Stimulated activated CD4-positive, alpha-beta T cell treated with anti-CD3 and anti-CD28 coated beads, Interleukin-1b, Interleukin-23, amount 100 ng/mL, for 1 hour (primary cell): ENCODE measurements around the gene FREM1.

Source experiments
- DNase-seq, 2 donors: peaks; one replicate each; pipeline ENCODE4 v3.0.0-alpha.2; 2020; ENCODE audit warnings: low read depth in 2 of 2

Gene FREM1

DNA sequence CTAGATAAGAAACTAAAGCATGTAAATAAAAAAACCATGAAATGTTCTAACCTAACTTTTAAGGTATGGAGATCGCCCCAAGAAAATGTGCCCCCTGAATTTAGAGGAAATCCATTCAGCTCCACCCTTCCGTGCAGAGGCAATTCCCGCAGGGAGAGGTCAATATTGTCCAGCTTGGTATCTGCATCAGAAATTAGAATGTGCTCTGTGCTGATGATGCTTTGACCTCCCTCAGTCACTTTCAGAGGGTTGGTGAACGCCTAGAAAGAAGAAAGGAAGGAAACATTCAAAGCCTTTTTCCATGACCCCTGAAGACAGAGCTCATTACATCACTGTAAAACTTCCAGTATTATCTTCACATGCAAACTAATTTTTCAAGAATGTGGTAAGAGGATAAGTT lies 91.0 kb downstream of the FREM1 start:
- DNase-seq: no peak

DNA sequence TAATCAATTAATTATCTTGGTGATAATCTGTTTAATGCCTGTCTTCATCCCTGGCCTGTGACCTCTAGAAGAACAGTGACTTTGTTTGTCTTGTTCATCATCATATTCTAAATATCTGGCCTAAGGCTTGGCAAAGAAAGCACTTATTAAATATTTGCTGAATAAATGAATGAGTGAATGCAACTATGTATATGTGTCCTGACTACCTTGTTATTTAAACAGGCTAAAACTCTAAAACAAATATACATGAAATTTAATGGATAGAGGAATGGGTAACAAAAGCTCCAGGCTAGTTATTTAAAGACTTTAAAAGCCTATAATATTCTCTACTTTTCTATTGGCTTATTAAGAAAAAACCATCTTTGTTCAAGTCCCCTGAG lies 96.0 kb downstream of the FREM1 start:
- no peak for DNase-seq

DNA sequence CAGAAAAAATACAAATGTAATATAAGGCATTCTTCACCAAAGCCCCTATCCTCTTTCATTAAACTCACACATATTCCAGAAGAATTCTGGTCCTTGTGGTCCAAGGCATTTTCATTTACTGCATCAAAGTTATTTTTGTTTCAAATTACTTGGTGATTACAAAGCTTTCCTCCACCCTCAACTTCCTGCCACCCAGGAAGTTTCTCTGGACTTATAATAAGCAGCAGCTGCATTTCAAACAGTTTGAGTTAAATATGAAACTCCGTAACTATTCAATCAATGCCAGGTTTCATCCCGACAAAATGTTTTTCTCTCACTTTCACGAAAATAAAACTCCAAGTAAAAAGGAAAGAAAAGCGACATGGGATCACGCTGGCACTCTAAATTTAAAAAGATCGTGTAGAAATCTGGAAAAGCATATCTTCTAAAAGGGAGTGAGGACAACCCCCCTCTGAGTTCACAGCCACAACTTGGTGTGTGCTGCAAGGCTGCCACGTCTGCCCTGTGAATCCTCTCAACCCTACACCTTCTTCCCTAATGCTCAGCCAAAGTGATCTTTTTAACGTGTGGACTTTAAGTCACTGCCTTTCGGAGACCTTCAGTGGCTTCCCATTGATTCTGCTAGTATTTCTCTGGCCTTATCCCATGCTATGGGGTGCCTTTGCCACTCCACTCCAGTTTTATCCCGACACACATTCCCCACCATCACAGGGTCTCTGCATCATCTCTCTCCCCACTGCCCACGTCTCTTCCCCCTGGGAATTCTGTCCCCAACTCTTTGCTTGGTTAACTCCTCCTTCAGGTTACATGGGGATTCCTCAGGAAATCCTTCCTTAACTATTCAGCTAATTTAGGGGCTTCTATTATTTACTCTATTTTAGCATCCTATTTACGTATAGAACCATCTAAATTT lies 96.6 kb downstream of the FREM1 start:
- DNase-seq: no peak

DNA sequence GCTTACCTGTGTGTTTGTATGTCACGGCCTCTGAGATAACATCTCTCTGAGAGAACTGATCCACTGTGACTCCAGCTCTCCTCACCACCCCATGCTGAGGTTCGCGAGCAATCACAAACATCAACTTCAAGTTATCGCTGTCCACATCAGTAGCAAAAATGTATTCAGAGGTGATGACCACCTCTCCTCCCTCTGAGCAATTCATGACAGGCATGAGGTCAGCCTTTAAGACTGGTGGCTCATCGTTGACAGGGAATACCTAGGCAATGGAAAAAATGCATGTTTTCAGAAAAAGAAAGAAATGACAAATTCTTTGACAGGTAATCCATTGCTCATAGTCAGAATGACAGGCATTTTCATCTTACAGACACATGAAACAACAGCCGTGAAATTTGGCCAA lies 97.4 kb downstream of the FREM1 start:
- DNase-seq: no peak

DNA sequence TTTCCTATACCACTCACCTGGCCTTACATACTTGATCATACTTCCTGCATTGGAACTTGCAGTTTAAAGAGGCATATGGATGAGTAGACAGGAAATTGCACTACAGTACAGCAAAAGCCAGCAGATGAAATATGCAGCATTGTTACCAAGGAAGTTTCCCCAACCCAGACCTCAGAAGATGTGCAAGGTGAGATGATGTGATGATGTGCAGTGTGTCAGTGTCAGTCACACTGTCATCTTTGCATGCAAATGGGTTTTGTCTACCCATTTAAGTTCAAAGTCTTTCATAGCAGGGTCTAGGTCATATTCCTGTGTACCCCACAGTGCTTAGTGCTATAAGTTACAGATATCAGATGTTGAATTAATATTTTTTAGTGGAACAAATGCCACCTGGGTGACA lies 98.4 kb downstream of the FREM1 start:
- DNase-seq: no peak

DNA sequence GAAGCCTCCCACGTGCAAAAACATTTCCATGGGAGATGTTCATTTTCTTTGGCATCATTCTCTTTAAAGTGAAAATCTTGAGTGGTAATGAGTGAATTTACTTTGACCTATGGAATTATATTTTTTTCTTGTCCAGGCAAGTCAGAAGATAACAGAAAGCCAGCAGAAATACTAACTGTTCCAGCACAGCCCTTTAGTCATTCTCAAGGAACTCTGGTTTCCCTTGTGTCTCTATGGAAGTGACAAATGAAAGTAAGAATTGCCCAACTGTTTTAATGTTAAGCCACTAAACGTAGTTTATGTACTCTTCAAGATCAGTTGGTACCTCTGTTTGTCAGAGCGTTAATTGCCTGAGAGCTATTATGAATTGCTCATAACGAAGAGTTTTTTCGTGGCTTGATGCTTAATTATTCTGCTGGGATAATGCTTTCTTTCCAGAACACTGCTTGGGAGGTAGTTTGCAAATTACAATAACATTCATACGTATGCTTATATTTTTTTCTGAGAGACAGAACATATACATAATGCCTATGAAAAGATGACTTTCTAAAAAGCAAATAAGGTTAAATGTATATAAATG lies 103.2 kb downstream of the FREM1 start:
- no peak for DNase-seq

DNA sequence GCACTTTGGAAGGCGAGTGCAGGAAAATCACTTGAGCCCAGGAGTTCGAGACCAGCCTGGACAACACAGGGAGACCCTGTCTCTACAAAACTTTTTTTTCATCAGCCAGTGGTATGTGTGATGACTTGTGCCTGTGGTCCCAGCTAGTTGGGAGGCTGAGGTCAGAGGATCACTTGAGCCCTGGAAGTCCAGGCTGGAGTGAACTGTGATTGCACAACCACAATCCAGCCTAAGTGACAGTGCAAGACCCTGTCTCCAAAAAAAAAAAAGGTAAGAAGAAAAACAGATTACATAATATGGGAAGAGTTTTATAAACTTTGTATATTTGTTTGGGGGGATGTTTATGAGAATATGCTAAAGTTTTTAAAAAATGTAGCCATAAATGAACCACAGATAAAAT lies 111.2 kb downstream of the FREM1 start:
- no peak for DNase-seq

DNA sequence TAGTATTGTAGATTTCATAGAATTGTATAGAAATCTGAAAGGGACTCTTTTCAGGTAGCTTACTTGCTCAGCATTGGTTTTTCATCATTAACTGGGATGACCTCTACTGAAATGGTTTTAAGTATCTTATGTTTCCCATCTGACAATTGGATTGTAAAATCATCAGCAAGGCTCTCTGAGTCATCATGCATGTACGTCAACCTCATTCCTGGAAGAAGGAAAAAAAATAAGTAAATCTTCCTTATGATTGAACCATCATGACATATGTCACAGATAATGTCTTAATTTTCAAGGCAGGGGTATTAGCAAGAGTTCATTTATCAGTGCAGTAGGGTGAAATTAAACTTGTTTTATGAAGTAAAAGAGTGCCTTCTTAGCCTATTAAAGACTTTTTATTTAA lies 112.8 kb downstream of the FREM1 start:
- DNase-seq: no peak

DNA sequence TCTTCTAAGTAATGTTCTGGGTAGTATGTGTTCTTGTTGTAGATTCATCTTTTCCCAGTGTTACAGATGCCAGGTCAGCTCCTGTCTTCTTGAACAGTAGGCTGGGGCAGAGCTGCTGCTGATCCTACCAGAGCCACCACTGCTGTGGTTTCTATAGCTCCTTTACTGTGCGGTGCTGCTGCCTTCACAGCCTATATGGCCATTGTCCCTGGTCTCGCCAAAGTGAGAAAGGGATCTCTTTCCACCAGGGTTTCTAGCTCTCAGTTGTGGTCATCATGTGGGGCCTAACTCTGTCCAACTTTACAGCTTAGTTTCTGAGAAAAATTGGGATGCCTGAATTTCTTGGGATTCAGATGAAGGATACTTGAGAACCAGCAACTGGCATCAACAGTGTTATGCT lies 116.8 kb downstream of the FREM1 start:
- DNase-seq: no peak

DNA sequence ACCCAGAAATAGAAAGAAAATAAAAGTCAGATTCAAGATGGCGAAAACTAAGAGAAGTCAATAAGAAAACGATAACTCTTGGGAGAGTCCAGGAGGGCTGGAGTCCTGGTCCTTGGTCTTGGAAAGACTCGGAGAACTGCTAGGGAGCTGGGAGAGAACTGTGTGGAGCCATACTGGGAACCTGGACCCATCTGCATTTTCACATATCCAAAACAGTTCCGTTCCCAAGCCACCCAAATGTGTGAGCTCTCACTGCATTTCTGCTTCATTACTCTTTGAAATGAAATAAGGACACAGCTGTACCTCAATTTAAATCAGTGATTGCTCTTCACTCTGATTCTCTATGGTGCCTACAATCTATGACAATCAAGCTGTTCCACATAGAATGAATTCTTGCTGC lies 119.6 kb downstream of the FREM1 start:
- DNase-seq: no peak

DNA sequence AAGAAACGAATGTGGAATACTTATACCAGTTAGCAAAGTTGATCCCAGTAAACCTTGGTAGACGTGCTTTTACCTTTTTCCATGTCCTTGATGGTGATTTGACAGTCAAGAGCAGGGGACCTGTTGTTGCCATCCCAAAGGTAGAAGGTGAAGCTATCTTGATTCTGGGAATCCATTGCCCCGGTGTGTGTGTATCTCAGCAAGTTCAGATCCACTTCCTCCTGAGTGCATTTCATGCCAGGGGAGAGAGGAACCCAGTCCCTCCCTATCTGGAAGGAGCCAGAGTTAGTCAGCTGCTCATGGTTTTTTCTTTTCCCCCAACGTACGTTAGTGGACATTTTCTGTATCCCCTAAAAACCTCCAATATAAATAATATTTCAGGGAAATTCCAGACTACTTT lies 121.4 kb downstream of the FREM1 start:
- DNase-seq: no peak

DNA sequence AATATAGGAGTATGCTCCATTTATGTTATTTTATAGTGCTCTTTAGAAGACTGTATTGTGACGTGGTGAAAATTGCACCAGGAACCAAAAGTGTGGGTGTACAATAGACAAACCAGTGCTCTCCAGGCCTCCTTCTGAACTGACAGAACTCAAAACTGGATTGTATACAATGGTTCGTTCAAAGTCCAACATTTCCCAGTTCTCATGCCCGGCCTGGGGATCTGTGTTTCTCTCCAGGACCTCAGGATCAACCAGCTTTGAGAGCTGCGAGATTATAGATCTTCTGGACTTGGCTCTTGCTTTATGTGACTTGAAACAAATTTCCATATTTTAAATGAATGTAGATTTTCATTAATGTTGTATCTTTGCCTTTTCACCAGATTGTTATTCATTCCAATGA lies 126.9 kb downstream of the FREM1 start:
- DNase-seq: no peak

DNA sequence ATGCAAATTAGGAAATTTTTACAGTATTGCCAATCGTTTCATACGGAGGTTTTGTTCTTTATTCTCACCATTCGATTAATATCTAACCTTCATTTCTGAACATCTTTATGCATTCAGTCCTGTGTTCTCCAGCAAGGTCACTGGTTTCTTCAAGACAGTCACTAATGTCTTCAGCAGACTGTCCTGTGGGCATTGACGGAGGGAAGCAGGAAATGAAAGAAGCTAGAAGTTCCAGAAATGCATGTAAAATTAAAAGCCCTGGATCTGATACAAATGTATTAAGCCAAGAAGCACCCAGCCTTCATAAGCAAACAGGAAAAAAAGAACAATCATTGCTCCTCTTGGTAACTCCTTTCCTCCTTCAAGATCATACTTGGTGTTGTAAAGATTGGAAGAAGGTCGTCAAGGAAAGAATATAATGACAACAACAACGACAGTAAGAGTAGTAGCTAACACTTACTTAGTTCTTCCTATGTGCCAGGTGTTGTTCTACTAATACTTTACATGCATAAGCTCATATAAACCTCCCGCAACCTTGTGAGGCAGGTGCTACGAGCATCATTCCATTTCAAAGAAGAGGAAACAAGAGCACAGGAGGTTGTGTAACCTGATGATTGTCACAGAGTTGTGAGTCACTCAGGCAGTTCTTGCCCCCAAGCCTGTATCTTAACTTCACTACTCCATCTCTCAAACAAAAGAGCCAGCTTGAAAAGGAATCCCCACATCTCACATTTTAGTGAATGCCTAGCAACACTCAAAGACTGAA lies 127.8 kb downstream of the FREM1 start:
- no peak for DNase-seq

DNA sequence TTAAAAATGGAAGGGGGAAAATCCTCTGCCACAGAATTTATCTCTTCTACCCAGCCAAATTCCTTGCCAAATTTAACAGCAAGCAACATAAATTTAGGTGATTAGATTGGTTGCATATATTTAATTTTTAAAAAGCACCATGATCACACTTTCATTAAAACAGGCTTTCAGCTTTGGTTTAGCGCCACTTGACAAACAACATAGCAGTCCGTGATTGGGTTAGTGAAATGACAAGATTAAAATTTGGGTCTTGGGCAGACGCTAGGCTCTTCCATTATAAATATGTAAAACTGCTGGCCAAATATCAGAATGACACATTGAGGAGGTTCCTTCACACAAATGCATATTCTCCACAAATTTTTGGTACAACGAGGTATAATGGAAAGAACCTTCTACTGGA lies 129.5 kb downstream of the FREM1 start:
- no peak for DNase-seq

DNA sequence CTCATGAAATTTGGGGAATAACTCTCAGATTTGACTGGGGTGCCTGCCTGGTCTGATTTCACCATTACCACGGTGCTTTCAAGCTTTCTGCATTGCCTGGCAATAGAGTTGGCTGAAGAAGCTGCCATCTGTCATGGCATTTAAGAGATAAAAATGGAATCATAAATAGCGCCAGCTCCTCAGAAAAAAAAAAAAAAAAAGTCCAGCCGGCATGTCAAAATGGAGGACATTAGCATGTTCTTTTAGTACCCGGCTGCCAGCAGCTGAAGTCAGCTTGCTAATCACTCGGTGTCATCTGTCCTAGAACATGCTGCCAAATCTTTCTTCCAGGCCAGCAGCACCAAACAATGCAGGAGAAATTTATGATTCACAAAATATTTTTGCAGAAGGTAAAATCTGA lies 130.0 kb downstream of the FREM1 start:
- no peak for DNase-seq

DNA sequence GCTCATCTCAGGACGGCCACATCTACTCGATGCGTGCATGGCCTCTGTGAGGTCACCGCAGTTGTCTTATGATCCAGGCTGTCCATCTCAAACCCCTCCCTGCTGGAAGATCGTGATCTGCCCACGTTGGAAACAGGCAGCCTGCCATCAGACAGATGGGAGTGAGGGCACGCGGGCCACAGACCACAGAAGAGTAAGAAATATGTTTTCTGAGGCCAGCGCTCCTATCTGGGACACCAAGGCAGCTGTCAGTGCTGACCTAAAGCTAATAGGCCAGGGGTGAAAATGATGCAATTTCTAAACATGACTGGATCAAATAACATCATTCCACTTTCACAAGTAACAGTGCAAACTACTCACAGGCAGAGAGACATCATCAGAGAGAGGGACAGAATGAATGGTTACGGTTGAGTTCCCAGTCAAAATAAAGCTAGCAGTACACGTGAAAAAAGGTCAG lies 130.6 kb downstream of the FREM1 start:
- DNase-seq: no peak

DNA sequence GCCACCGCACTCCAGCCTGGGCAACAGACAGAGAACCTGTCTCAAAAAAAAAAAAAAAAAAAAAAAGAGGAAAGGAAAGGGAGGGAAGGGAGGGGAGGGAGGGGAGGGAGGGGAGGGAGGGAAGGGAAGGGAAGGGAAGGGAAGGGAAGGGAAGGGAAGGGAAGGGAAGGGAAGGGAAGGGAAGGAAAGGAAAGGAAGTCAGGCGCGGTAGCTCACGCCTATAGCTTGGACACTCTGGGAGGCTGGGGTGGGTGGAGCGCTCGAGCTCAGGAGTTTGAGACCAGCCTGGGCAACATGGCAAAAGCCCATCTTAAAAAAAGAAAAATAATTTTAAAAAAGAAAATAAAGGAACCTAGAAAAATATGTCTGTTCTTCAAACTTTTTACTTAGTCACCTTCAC lies 131.7 kb downstream of the FREM1 start:
- DNase-seq: no peak

DNA sequence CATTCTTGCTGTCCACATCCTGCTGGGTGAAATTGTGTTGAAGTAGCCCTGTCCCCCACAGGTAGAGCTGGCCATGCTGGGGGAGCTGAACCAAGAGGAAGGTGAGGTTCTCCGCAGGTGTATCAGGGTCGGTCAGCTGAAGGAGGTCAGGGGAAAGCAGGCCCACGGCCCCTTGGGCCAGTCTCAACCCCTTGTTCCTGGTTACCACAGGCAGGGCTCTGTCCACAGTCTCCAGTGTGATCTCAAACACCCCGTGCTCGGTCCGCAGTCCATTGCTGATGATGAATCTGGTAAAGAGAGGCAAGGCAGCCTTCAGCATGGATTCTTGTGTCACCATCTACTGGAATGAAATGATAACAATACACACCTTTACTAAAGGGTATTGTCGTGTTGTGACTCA lies 134.3 kb downstream of the FREM1 start:
- DNase-seq: no peak

DNA sequence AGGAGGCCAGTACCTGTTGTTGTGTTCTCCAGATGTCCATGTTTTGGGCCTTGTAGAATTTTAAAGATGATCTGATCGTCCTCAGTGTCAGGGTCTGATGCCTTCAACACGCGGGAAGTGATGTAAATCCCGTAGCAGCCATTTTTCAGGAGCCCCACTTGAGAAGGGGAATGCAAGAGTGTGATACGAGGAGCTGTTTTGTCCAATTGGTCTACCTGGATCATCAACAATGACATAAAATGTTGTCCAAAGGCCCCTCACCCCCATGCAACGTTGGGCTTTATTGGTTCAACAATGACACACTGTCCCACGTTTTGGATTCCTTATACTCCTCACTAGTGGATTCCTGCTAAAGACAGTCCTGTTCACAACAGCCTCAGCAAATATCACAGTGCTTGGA lies 139.6 kb downstream of the FREM1 start:
- no peak for DNase-seq

DNA sequence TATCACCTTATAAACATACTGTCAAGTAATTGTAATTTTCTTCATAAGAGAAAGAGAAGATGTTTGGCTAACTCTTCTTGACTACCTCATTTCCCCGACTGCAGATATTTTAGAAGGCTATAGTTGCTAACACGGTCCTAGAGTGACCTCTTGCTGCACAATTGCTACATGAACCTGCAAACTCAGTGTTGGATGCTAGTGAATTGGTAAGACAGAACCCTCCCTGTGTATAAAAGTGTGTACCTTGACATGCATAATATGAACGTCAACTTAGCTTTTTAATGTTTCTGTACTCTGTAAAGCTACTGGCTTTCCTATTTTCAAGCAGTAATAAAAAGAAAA lies 141.0 kb downstream of the FREM1 start:
- DNase-seq: no peak

DNA sequence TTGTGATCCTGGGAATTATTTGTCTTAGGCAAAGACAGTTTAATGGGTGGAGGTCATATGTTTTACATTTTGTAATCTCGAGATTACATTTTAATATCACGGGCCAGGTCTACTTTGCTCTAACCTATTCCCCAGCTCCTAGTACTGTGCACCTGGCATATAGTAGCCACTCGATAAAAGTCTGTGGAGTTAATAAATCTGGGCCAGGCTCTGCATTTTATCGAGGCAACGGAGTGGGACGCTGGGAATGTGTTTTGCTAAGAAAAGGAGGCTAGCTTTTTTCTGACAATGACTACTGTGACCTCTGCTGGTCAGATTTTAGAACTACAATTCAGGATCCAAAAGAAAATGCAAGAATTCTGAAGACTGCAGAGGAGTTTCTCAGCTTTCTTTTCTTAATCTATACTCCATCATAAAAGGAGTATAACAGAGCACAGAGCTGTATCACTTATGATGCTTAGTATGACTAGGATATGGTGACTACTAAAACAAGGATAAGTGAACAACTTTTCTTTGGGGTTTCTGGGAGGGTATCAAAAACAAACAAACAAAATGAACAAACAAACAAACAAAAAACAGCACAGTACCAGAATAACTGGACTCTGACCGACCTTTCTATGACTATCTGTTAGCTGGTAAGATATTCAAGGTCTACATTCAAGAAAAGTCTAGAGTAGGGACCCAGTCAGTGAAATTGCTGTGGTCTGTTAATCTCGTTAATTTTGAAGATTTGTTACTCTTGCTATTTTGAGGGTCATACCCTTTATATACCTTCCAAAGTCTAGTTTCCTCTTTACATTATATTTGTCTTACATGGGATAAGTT lies 141.6 kb downstream of the FREM1 start:
- DNase-seq: no peak

DNA sequence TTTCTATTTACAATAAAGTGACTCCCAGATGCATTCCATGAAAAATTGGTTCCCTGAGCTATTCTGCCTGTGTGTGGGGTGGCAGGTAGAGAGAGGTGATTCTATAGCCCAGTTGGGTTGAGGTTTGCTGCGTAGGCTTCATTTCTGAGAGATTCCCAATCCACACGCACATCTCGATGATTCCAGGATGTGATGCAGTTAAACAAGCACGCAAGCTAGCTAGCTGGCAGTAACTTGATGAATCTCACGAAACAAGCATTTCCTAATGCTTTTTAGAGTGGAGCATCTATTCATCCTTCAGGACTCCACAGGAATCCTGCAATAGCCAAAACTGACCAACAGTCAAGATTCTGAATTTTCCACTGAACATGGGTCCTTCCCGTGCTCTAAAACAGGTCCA lies 143.9 kb downstream of the FREM1 start:
- DNase-seq: no peak
